ENCODE results near the gene DDX49. TPM values are rescaled to one million over a fixed set of nuclear protein-coding genes. Genes with fewer than 3 reads are reported as not detected.

Gene DDX49
- total and polyA plus RNA-seq, 2 donors (not counting 1 experiment from before 2014, with no cell fraction given) = 38.9 to 47.5 TPM

DNA sequence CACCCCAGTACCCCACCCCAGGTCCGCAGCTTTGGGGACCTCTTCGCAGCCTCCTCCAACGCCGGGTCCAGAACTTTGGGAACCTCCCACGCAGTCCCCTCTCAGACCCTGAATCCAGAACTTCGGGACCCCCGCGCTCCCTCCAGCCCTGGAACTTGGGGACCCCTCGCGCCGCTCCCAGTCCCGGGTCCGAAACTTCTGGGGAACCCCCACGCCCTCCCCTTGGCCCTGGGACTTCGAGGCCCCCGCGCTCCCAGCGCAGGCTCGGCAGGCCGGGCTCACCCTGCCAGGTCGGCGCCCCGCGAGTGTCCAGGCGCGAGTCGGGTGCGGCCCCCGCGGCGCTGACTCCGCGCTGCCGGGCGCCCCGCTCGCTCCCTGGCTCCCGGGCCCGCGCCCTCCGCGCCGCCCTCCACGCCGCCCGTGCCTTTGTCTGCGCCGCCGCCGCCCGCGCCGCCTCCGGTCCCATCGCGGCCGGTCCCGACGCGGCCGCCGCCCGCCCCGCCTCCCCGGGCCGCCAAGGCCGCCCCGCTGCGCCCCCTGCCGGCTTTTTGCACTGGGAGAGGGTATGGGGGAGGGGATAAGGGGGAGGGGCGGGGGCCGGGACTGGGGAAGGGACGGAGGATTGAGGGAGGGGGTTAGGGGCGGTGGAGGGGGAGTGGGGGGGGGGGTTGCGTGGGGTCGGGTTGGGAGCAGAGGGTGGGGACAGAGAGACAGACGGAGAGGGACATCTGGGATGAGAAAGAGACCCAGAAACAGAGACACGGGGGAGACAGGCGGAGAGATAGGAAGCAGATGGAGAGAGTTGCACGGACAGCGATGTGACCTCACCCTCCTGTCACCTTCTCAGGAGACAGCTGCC, 21.5 kb downstream of the DDX49 start, which contains the start of gene HOMER3:
TSS of gene HOMER3 (minus strand) at position 449 of the 859 bp plus-strand sequence. CDS start 2,235 bp downstream, outside the sequence.
- peaks cover 0 to 3% (median 0%) of the 10 kb centered on the region in 3 donors for H3K9me3 ChIP-seq (ENCODE audit: control extremely low read depth in 1 of 3, control insufficient read depth in 2 of 3, insufficient read depth in 1 of 3, low read length in 2 of 3)
- H3K4me1 ChIP-seq (ENCODE audit: control insufficient read depth in 2 of 2, insufficient read depth in 2 of 2, low read length in 2 of 2) = peaks cover 16 to 21% of the 10 kb centered on the region in 2 donors
- ChIA-PET CTCF (interaction anchor here (0.6 kb wide), 1 partner anchor 137 kb away, joined by 3 read pairs; no protein-coding TSS in a partner anchor), POLR2A (no interaction called here)
- peak; percentile 82 for DNase-seq
- intact Hi-C loops (cut with micrococcal nuclease) = loop anchor here (2.0 kb wide), 2 partner anchors 22 to 346 kb away; partner anchors contain the start of genes COPE and DDX49
- WGBS (ENCODE audit: insufficient coverage) = under 1% methylated on average over 60 of the region's 81 CpGs
- Mint-ChIP-seq H3K27me3 (peaks cover 28% of the 10 kb centered on the region), H3K4me3 (peak within 1 kb of the TSS; percentile 81), H3K27ac (no peak within 1 kb of the TSS), H3K4me1 (peaks cover 21% of the 10 kb centered on the region), H3K9me3 (ENCODE audit: insufficient read depth) (no peaks in the 10 kb centered on the region)
- H3K9ac ChIP-seq (ENCODE audit: low read length) = peak within 1 kb of the TSS; percentile 58
- peak within 1 kb of the TSS; percentile 93 for H3K4me2 ChIP-seq (replicated peaks; ENCODE audit: low read depth, low read length, poor library complexity, severe bottlenecking)
- H3K27ac ChIP-seq (ENCODE audit: low read length in 2 of 2) = no peak within 1 kb of the TSS
- no peaks in the 10 kb centered on the region for H3K79me2 ChIP-seq (ENCODE audit: control insufficient read depth, insufficient read depth, low read length)
- H4K20me1 ChIP-seq (ENCODE audit: control insufficient read depth, insufficient read depth, low read length, poor library complexity, severe bottlenecking) = no peaks in the 10 kb centered on the region
- TF ChIP-seq, protein P1, sequence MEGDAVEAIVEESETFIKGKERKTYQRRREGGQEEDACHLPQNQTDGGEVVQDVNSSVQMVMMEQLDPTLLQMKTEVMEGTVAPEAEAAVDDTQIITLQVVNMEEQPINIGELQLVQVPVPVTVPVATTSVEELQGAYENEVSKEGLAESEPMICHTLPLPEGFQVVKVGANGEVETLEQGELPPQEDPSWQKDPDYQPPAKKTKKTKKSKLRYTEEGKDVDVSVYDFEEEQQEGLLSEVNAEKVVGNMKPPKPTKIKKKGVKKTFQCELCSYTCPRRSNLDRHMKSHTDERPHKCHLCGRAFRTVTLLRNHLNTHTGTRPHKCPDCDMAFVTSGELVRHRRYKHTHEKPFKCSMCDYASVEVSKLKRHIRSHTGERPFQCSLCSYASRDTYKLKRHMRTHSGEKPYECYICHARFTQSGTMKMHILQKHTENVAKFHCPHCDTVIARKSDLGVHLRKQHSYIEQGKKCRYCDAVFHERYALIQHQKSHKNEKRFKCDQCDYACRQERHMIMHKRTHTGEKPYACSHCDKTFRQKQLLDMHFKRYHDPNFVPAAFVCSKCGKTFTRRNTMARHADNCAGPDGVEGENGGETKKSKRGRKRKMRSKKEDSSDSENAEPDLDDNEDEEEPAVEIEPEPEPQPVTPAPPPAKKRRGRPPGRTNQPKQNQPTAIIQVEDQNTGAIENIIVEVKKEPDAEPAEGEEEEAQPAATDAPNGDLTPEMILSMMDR (IDR thresholded peaks at IDR 0.05) = no peak
- TF ChIP-seq EZH2 (IDR thresholded peaks at IDR 0.05; ENCODE audit: borderline replicate concordance, insufficient read depth, low read depth, low read length, poor library complexity, severe bottlenecking) = no peak
- peak; percentile 89 for ATAC-seq (ENCODE audit: low read depth)
- peak within 1 kb of the TSS; percentile 15 to 67 (median 49) for H3K4me3 ChIP-seq (ENCODE audit: control extremely low read depth in 1 of 5, extremely low read depth in 1 of 5, insufficient read depth in 1 of 5, low read depth in 2 of 5, low read length in 4 of 5)
- peaks cover 0 to 27% (median 6%) of the 10 kb centered on the region in 4 experiments for H3K27me3 ChIP-seq (replicated peaks in 1 of 4; ENCODE audit: control extremely low read depth in 1 of 4, control insufficient read depth in 3 of 4, insufficient read depth in 4 of 4, low read length in 3 of 4)
- H3K36me3 ChIP-seq (replicated peaks in 1 of 2; ENCODE audit: control extremely low read depth in 1 of 2, control insufficient read depth in 1 of 2, extremely low read depth in 1 of 2, insufficient read depth in 2 of 2, low read length in 1 of 2) = no peaks in the 10 kb centered on the region
- H2AFZ ChIP-seq (ENCODE audit: insufficient read depth, low read depth, low read length, poor library complexity, severe bottlenecking) = peak within 1 kb of the TSS; percentile 75
